H9 (cell line): ENCODE results near the gene THSD4. TPM values are rescaled to one million over a fixed set of nuclear protein-coding genes. Genes with fewer than 3 reads are reported as not detected.

ENCODE experiments used
- DNase-seq: peaks from one replicate; pipeline ENCODE4 v3.0.0-alpha.2; 2017
- H2AFZ ChIP-seq: one replicate; pipeline ENCODE4 v1.6.1; 2013; ENCODE audit warnings: mild to moderate bottlenecking, low read length, control low read depth, moderate library complexity
- H2AK5ac ChIP-seq: 2 replicates; pipeline ENCODE4 v1.6.1; 2013; ENCODE audit warnings: low read length, control low read depth, mixed read lengths; ENCODE audit not compliant: insufficient read length
- H2BK120ac ChIP-seq: one replicate; pipeline ENCODE4 v1.6.1; 2013; ENCODE audit warnings: low read depth, mild to moderate bottlenecking, low read length, control low read depth, inconsistent platforms; ENCODE audit not compliant: poor library complexity, severe bottlenecking
- H2BK12ac ChIP-seq: 2 replicates; pipeline ENCODE4 v1.6.1; 2013; ENCODE audit warnings: low read length, control low read depth, mixed read lengths, low read depth; ENCODE audit not compliant: insufficient read length
- H2BK15ac ChIP-seq: 2 replicates; pipeline ENCODE4 v1.6.1; 2013; ENCODE audit warnings: low read depth, low read length, control low read depth
- H2BK20ac ChIP-seq: one replicate; pipeline ENCODE4 v1.6.1; 2013; ENCODE audit warnings: low read depth, mild to moderate bottlenecking, low read length, control low read depth, inconsistent platforms; ENCODE audit not compliant: poor library complexity, severe bottlenecking
- H2BK5ac ChIP-seq: 2 replicates; pipeline ENCODE4 v1.6.1; 2013; ENCODE audit warnings: low read length, control low read depth, mixed read lengths; ENCODE audit not compliant: insufficient read length
- H3K14ac ChIP-seq: 2 replicates; pipeline ENCODE4 v1.6.1; 2013; ENCODE audit warnings: low read length, control low read depth; ENCODE audit not compliant: insufficient read depth
- H3K18ac ChIP-seq: 2 replicates; pipeline ENCODE4 v1.6.1; 2013; ENCODE audit warnings: low read depth, mild to moderate bottlenecking, mixed read lengths, low read length, control low read depth; ENCODE audit not compliant: insufficient read length
- H3K23ac ChIP-seq: 2 replicates; pipeline ENCODE4 v1.6.1; 2013; ENCODE audit warnings: low read length, control low read depth, mixed read lengths, low read depth; ENCODE audit not compliant: insufficient read length
- H3K23me2 ChIP-seq: 2 replicates; pipeline ENCODE4 v1.6.1; 2013; ENCODE audit warnings: low read depth, mild to moderate bottlenecking, mixed read lengths, low read length, control low read depth; ENCODE audit not compliant: insufficient read length, poor library complexity, severe bottlenecking
- H3K27ac ChIP-seq: 2 replicates; pipeline ENCODE4 v1.5.1; 2013; ENCODE audit warnings: low read length, control low read depth, mixed read lengths, low read depth; ENCODE audit not compliant: insufficient read length
- H3K27me3 ChIP-seq: 2 replicates; pipeline ENCODE4 v1.6.1; 2013; ENCODE audit warnings: low read length, control low read depth, inconsistent platforms; ENCODE audit not compliant: insufficient read depth
- H3K4ac ChIP-seq: 2 replicates; pipeline ENCODE4 v1.6.1; 2013; ENCODE audit warnings: low read depth, mild to moderate bottlenecking, control low read depth, inconsistent platforms, low read length, moderate library complexity
- H3K4me1 ChIP-seq: 2 replicates; pipeline ENCODE4 v1.6.1; 2013; ENCODE audit warnings: low read length, control low read depth, inconsistent platforms; ENCODE audit not compliant: insufficient read depth
- H3K4me2 ChIP-seq: 2 replicates; pipeline ENCODE4 v1.6.1; 2013; ENCODE audit warnings: low read length, control low read depth, mixed read lengths; ENCODE audit not compliant: insufficient read length, insufficient read depth
- H3K56ac ChIP-seq: 2 replicates; pipeline ENCODE4 v1.6.1; 2013; ENCODE audit warnings: low read depth, mild to moderate bottlenecking, mixed read lengths, low read length, control low read depth; ENCODE audit not compliant: insufficient read length
- H3K79me1 ChIP-seq: 2 replicates; pipeline ENCODE4 v1.6.1; 2013; ENCODE audit warnings: low read depth, mild to moderate bottlenecking, moderate library complexity, low read length, control low read depth, inconsistent platforms; ENCODE audit not compliant: insufficient read depth, poor library complexity, severe bottlenecking
- H3K79me2 ChIP-seq: 2 replicates; pipeline ENCODE4 v1.6.1; 2013; ENCODE audit warnings: low read length, control low read depth, inconsistent platforms; ENCODE audit not compliant: insufficient read depth
- H3K9ac ChIP-seq: 2 replicates; pipeline ENCODE4 v1.6.1; 2013; ENCODE audit warnings: low read length, control low read depth, mixed read lengths; ENCODE audit not compliant: insufficient read length; ENCODE audit errors: extremely low read depth
- H3K9me3 ChIP-seq: one replicate; pipeline ENCODE4 v1.6.1; 2013; ENCODE audit warnings: low read depth, low read length, inconsistent platforms; ENCODE audit not compliant: control insufficient read depth
- H3T11ph ChIP-seq: one replicate; pipeline ENCODE4 v1.6.1; 2013; ENCODE audit warnings: mild to moderate bottlenecking, low read length, control low read depth, inconsistent platforms
- H4K20me1 ChIP-seq: one replicate; pipeline ENCODE4 v1.6.1; 2013; ENCODE audit not compliant: control insufficient read depth, insufficient read length, insufficient read depth
- H4K5ac ChIP-seq: 2 replicates; pipeline ENCODE4 v1.6.1; 2013; ENCODE audit warnings: low read depth, mild to moderate bottlenecking, mixed read lengths, low read length, control low read depth; ENCODE audit not compliant: insufficient read length
- H4K8ac ChIP-seq: replicated peaks from 2 replicates; pipeline ENCODE4 v1.6.1; 2013; ENCODE audit warnings: low read length, control low read depth, mixed read lengths, low read depth; ENCODE audit not compliant: insufficient read length
- H4K91ac ChIP-seq: 2 replicates; pipeline ENCODE4 v1.6.1; 2013; ENCODE audit warnings: low read depth, mild to moderate bottlenecking, moderate library complexity, mixed read lengths, low read length, control low read depth; ENCODE audit not compliant: insufficient read length
- H3K27ac Mint-ChIP-seq, 3 experiments: 2 replicates in 2 of 3; 3 replicates in 1 of 3; pipeline ENCODE4 v1.8.0; 2020 to 2021; ENCODE audit warnings: mixed read lengths in 3 of 3, mild to moderate bottlenecking in 1 of 3, moderate library complexity in 1 of 3
- H3K27me3 Mint-ChIP-seq: 2 replicates; pipeline ENCODE4 v1.8.0; 2021; ENCODE audit warnings: low read depth, mild to moderate bottlenecking, moderate library complexity, mixed read lengths
- H3K36me3 Mint-ChIP-seq, 3 experiments: 2 replicates in 2 of 3; 3 replicates in 1 of 3; pipeline ENCODE4 v1.8.0; 2020 to 2021; ENCODE audit warnings: low read depth in 3 of 3, mixed read lengths in 3 of 3; ENCODE audit not compliant: insufficient read depth in 1 of 3
- H3K4me1 Mint-ChIP-seq, 2 experiments: 2 replicates each; pipeline ENCODE4 v1.8.0; 2020; ENCODE audit warnings: mixed read lengths in 2 of 2
- H3K4me3 Mint-ChIP-seq, 2 experiments: 2 replicates in 1 of 2; 3 replicates in 1 of 2; pipeline ENCODE4 v1.8.0; 2020 to 2021; ENCODE audit warnings: mild to moderate bottlenecking in 2 of 2, mixed read lengths in 2 of 2, moderate library complexity in 1 of 2
- H3K9me3 Mint-ChIP-seq, 2 experiments: 2 replicates in 1 of 2; 3 replicates in 1 of 2; pipeline ENCODE4 v1.8.0; 2020; ENCODE audit warnings: mild to moderate bottlenecking in 2 of 2, mixed read lengths in 2 of 2, moderate library complexity in 1 of 2
- WGBS: extraction: QIAGEN DNeasy Blood & Tissue Kit; methylation state at CpG from one replicate; pipeline ENCODE4 v1.1.7; 2013; ENCODE audit warnings: missing lambda C conversion rate, low lambda C conversion rate, mixed read lengths; ENCODE audit not compliant: insufficient read length; ENCODE audit errors: extremely low coverage; 5-methylcytosine and 5-hydroxymethylcytosine counted together
- total RNA-seq: library from RNA; stranded (reverse); gene quantifications from 2 replicates; pipeline ENCODE4 v1.2.1, GENCODE V29; 2021
- TF ChIP-seq, protein P1 (sequence below): fragments of 200-600 bp; sonication (generic); conservative IDR thresholded peaks from 3 replicates; pipeline ENCODE4 v1.8.0; 2021; ENCODE audit warnings: antibody characterized with exemption, mild to moderate bottlenecking

The THSD4 gene
- total RNA-seq, 1 experiment from 2014 or later, result 5.5 TPM

DNA sequence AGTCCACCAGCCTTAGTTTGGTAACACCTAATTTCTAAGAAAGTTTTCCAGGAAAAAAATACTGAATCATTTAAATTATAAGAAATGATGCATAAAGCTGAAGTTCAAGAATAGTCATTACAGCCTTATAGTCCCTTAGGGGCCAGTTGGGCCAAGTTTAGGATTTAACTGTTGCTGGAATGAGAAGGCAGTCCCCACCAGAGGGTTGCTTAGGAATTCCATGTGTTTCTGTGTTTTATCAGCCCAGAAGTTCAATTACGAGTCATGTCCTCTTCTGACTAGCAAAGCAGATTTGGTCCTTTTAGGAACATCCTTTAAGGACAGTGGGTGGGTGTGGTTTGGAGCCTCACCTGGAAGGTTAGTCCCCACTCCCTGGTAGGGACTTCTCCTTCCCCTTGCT is 638.1 kb downstream of the THSD4 start:
- H2BK20ac ChIP-seq, result no peak overlapping the region
- H2BK12ac ChIP-seq, result no peak overlapping the region
- H2BK5ac ChIP-seq, result no peak overlapping the region
- peaks cover 4% of the 10 kb centered on the region for H4K20me1 ChIP-seq
- H3T11ph ChIP-seq, result no peak overlapping the region
- no peak overlapping the region for H2BK120ac ChIP-seq
- H2AFZ ChIP-seq, result no peak overlapping the region
- H3K56ac ChIP-seq, result no peak overlapping the region
- no peak overlapping the region for H3K23ac ChIP-seq
- no peak overlapping the region for H3K4ac ChIP-seq
- H4K8ac ChIP-seq, result no peak overlapping the region
- H3K27ac ChIP-seq, result no peak overlapping the region
- H4K91ac ChIP-seq, result no peak overlapping the region
- H3K9me3 ChIP-seq, result no peaks in the 10 kb centered on the region
- TF ChIP-seq, protein P1, sequence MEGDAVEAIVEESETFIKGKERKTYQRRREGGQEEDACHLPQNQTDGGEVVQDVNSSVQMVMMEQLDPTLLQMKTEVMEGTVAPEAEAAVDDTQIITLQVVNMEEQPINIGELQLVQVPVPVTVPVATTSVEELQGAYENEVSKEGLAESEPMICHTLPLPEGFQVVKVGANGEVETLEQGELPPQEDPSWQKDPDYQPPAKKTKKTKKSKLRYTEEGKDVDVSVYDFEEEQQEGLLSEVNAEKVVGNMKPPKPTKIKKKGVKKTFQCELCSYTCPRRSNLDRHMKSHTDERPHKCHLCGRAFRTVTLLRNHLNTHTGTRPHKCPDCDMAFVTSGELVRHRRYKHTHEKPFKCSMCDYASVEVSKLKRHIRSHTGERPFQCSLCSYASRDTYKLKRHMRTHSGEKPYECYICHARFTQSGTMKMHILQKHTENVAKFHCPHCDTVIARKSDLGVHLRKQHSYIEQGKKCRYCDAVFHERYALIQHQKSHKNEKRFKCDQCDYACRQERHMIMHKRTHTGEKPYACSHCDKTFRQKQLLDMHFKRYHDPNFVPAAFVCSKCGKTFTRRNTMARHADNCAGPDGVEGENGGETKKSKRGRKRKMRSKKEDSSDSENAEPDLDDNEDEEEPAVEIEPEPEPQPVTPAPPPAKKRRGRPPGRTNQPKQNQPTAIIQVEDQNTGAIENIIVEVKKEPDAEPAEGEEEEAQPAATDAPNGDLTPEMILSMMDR, result no peak
- H3K79me2 ChIP-seq, result no peaks in the 10 kb centered on the region
- H2BK15ac ChIP-seq, result no peak overlapping the region
- no peak overlapping the region for H3K14ac ChIP-seq
- H3K9me3 Mint-ChIP-seq, result no peaks in the 10 kb centered on the region; a peak in 1 of 5 replicates
- no peak overlapping the region for H4K5ac ChIP-seq
- no peaks in the 10 kb centered on the region; a peak in 1 of 7 replicates for H3K36me3 Mint-ChIP-seq
- no peak overlapping the region for H3K4me2 ChIP-seq
- no peaks in the 10 kb centered on the region for H3K79me1 ChIP-seq
- H3K4me1 Mint-ChIP-seq, result no peaks in the 10 kb centered on the region
- no peak overlapping the region for H3K27ac Mint-ChIP-seq
- no peaks in the 10 kb centered on the region for H3K23me2 ChIP-seq
- H3K4me1 ChIP-seq, result no peaks in the 10 kb centered on the region
- DNase-seq, result no peak
- H2AK5ac ChIP-seq, result no peak overlapping the region
- no peaks in the 10 kb centered on the region for H3K27me3 Mint-ChIP-seq
- H3K18ac ChIP-seq, result no peak overlapping the region
- H3K27me3 ChIP-seq, result no peaks in the 10 kb centered on the region
- WGBS, result no CpG with 5 or more reads among the region's 1 CpG
- H3K9ac ChIP-seq, result no peak overlapping the region
- no peak overlapping the region for H3K4me3 Mint-ChIP-seq
